Measurements from ENCODE around the gene S100A3.

Gene S100A3

GRCh38 chr1:153547560-153548551 lies 1.2 kb downstream of the S100A3 start:
- Mint-ChIP-seq H3K4me1 (ENCODE audit: low read depth) (peaks cover 48% of the 10 kb centered on the region), H3K27ac (no peak overlapping the region), H3K27me3 (no peaks in the 10 kb centered on the region), H3K36me3 (ENCODE audit: low read depth) (peaks cover 22% of the 10 kb centered on the region), H3K9me3 (no peaks in the 10 kb centered on the region), H3K4me3 (no peak overlapping the region)
- DNase-seq, result no peak

GRCh38 chr1:153546796-153547559 lies 2.1 kb downstream of the S100A3 start:
- Mint-ChIP-seq H3K27me3 (no peaks in the 10 kb centered on the region), H3K27ac (peak overlapping the region; percentile 97), H3K36me3 (ENCODE audit: low read depth) (peaks cover 23% of the 10 kb centered on the region), H3K4me1 (ENCODE audit: low read depth) (peaks cover 57% of the 10 kb centered on the region), H3K4me3 (no peak overlapping the region), H3K9me3 (no peaks in the 10 kb centered on the region)
- no peak for DNase-seq

- H3K4me3 Mint-ChIP-seq, result peak overlapping the region; percentile 81
- DNase-seq, result peak; percentile 31
- H3K27ac Mint-ChIP-seq, result peak overlapping the region; percentile 97
- H3K4me1 Mint-ChIP-seq (ENCODE audit: low read depth), result peaks cover 63% of the 10 kb centered on the region
- H3K9me3 Mint-ChIP-seq, result no peaks in the 10 kb centered on the region
- no peaks in the 10 kb centered on the region for H3K27me3 Mint-ChIP-seq
- H3K36me3 Mint-ChIP-seq (ENCODE audit: low read depth), result peaks cover 23% of the 10 kb centered on the region
Observed at GRCh38 chr1:153546371-153546770, 2.7 kb downstream of the S100A3 start.

GRCh38 chr1:153545067-153546055 lies 3.7 kb downstream of the S100A3 start, which contains the start of gene S100A4:
Gene S100A4 (minus strand): TSS chr1:153545806. CDS start chr1:153544794, 1,012 bp downstream.
- Mint-ChIP-seq H3K4me1 (ENCODE audit: low read depth) (peaks cover 73% of the 10 kb centered on the region), H3K27me3 (no peaks in the 10 kb centered on the region), H3K4me3 (peak within 1 kb of the TSS; percentile 81), H3K9me3 (no peaks in the 10 kb centered on the region), H3K27ac (peak within 1 kb of the TSS; percentile 97), H3K36me3 (ENCODE audit: low read depth) (peaks cover 25% of the 10 kb centered on the region)
- peak; percentile 96 for DNase-seq

- H3K4me3 Mint-ChIP-seq, result peak overlapping the region; percentile 81
- H3K27me3 Mint-ChIP-seq, result no peaks in the 10 kb centered on the region
- H3K9me3 Mint-ChIP-seq, result no peaks in the 10 kb centered on the region
- peak overlapping the region; percentile 97 for H3K27ac Mint-ChIP-seq
- peaks cover 81% of the 10 kb centered on the region for H3K4me1 Mint-ChIP-seq (ENCODE audit: low read depth)
- peaks cover 25% of the 10 kb centered on the region for H3K36me3 Mint-ChIP-seq (ENCODE audit: low read depth)
- no peak for DNase-seq
Observed at GRCh38 chr1:153544453-153545066, 4.5 kb downstream of the S100A3 start.

GRCh38 chr1:153543736-153544135 lies 5.3 kb downstream of the S100A3 start:
- peak overlapping the region; percentile 81 for H3K4me3 Mint-ChIP-seq
- no peaks in the 10 kb centered on the region for H3K9me3 Mint-ChIP-seq
- H3K4me1 Mint-ChIP-seq (ENCODE audit: low read depth), result peaks cover 83% of the 10 kb centered on the region
- no peaks in the 10 kb centered on the region for H3K27me3 Mint-ChIP-seq
- H3K27ac Mint-ChIP-seq, result peak overlapping the region; percentile 97
- peaks cover 25% of the 10 kb centered on the region for H3K36me3 Mint-ChIP-seq (ENCODE audit: low read depth)
- DNase-seq, result no peak

GRCh38 chr1:153542956-153543711 lies 5.9 kb downstream of the S100A3 start:
- Mint-ChIP-seq H3K36me3 (ENCODE audit: low read depth) (peaks cover 25% of the 10 kb centered on the region), H3K4me3 (peak overlapping the region; percentile 81), H3K27ac (peak overlapping the region; percentile 97), H3K4me1 (ENCODE audit: low read depth) (peaks cover 82% of the 10 kb centered on the region), H3K27me3 (no peaks in the 10 kb centered on the region), H3K9me3 (no peaks in the 10 kb centered on the region)
- DNase-seq, result no peak

- Mint-ChIP-seq H3K4me1 (ENCODE audit: low read depth) (peaks cover 88% of the 10 kb centered on the region), H3K4me3 (no peak overlapping the region), H3K36me3 (ENCODE audit: low read depth) (peaks cover 25% of the 10 kb centered on the region), H3K9me3 (no peaks in the 10 kb centered on the region), H3K27ac (peak overlapping the region; percentile 97), H3K27me3 (no peaks in the 10 kb centered on the region)
- no peak for DNase-seq
Observed at GRCh38 chr1:153541641-153542590, 7.1 kb downstream of the S100A3 start.

- peaks cover 87% of the 10 kb centered on the region for H3K4me1 Mint-ChIP-seq (ENCODE audit: low read depth)
- peak within 1 kb of the TSS; percentile 44 for H3K4me3 Mint-ChIP-seq
- no peaks in the 10 kb centered on the region for H3K27me3 Mint-ChIP-seq
- H3K36me3 Mint-ChIP-seq (ENCODE audit: low read depth), result peaks cover 29% of the 10 kb centered on the region
- H3K9me3 Mint-ChIP-seq, result no peaks in the 10 kb centered on the region
- peak within 1 kb of the TSS; percentile 97 for H3K27ac Mint-ChIP-seq
- peak; percentile 65 for DNase-seq
Observed at GRCh38 chr1:153540394-153541361, 8.4 kb downstream of the S100A3 start, which contains the start of gene S100A5. Gene S100A5 (minus strand): TSS chr1:153540934. CDS start chr1:153540191, 743 bp downstream.

GRCh38 chr1:153539395-153540093 lies 9.5 kb downstream of the S100A3 start:
- H3K4me3 Mint-ChIP-seq, result no peak overlapping the region
- peak overlapping the region; percentile 97 for H3K27ac Mint-ChIP-seq

More at GRCh38 chr1:153539395-153540093, 9.5 kb downstream of the S100A3 start:
- no peak for DNase-seq
- H3K27me3 Mint-ChIP-seq, result no peaks in the 10 kb centered on the region
- H3K36me3 Mint-ChIP-seq (ENCODE audit: low read depth), result peaks cover 35% of the 10 kb centered on the region
- H3K9me3 Mint-ChIP-seq, result no peaks in the 10 kb centered on the region
- peaks cover 84% of the 10 kb centered on the region for H3K4me1 Mint-ChIP-seq (ENCODE audit: low read depth)

All from activated T-cell treated with anti-CD3 and anti-CD28 coated beads, Interleukin-2, amount 50 U/mL, for 24 hours (primary cell).